SU-DHL-6 (cell line): Measurements from ENCODE around the gene MTHFD2.

ENCODE experiments used
- CTCF ChIP-seq: fragments of 200-600 bp; sonication (generic); IDR thresholded peaks from one replicate; pipeline ENCODE4 v1.5.1; 2017; ENCODE audit warnings: antibody characterized with exemption, mild to moderate bottlenecking, low read length, moderate library complexity; ENCODE audit not compliant: insufficient read depth, poor library complexity, severe bottlenecking
- EZH2phosphoT487 ChIP-seq: fragments of 200-600 bp; sonication (generic), shearing (Covaris generic); conservative IDR thresholded peaks from 2 replicates; pipeline ENCODE4 v1.6.1; 2018; ENCODE audit warnings: mild to moderate bottlenecking, antibody characterized with exemption, low read length, moderate library complexity, mixed read lengths

- TF ChIP-seq CTCF (no peak), EZH2phosphoT487 (no peak)
Measured at GRCh38 chr2:74188696-74189095, 9.7 kb upstream of the MTHFD2 start.
